ENCODE measurements around the gene PANX2. TPM values are rescaled to one million over a fixed set of nuclear protein-coding genes. Genes with fewer than 3 reads are reported as not detected.

Gene PANX2
- total RNA-seq, 2 experiments from 2014 or later, result 0.66 to 1.0 TPM

DNA sequence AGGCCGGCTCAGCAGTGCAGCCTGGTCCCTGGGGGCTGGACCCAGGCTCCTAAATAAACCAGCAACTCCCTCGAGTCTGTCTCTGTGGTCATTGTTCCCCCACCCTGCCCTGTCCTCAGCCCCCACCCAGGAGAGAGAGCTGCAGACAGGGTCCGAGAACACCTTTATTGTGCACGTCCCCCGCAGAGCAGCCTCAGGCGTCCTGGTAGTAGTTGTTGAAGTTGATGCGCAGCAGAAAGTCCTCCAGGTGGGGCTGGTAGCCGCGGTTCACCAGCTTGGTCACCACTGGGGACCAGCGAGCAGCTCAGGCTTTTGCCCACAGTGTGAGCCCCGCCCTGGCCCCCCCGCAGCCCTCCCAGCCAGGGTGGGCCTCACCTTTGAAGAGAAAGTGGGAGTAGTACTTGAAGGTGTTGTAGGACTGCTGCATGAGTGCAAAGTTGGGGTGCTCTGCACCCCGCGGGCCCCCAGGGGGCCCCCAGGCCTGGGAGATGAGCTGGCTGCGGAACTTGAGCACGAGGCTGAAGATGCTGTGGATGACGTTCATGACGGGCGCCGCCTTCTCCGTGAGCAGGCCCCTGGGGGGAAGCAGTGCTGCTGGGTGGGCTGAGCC, 47.1 kb downstream of the PANX2 start:
- H3K27ac Mint-ChIP-seq, result no peak overlapping the region
- peaks cover 4% of the 10 kb centered on the region for H3K27me3 Mint-ChIP-seq
- peaks cover 26% of the 10 kb centered on the region for H3K36me3 Mint-ChIP-seq
- peaks cover 3% of the 10 kb centered on the region for H3K4me1 Mint-ChIP-seq
- no peak overlapping the region for H3K4me3 Mint-ChIP-seq
- H3K9me3 Mint-ChIP-seq, result no peaks in the 10 kb centered on the region
- DNase-seq, result no peak

DNA sequence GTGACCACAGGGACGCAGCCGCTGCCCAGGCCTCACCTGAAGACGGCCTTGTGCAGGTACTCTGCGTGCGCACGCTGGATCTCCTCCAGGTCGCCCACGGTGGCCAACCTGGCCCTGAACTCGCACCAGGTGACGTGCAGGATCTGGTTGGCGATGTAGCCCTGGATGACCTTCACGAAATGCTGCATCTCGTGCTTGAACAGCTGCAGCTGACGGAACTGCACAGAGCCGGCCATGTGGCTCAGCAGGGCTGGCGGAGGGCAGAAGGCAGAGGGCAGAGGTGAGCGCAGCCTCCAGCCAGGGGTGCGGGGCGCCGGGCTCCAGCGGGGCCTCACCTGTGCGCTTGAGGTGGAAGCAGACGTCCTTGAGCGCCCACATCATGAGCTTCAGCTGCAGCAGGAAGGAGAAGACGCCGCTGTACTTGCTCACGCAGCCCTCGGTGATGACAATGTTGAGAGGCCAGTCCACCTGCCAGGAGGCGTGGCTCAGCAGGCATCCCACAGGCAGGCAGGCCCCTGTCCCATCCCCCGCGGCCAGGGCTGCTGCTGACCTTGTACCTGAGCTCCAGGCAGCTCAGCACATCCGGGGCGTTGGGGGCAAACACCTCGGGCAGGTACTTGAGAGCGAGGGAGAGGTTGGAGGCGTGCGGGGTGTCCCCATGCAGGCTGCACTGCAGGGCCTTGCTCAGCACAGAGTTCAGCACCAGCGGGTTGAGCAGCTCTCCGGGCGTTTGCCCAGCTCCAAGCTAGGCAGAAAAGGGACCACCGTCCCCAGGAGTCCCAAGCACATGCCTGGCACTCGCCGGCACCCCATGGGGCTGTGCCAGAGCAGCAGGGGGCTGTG, 47.8 kb downstream of the PANX2 start:
- Mint-ChIP-seq H3K4me1 (peaks cover 3% of the 10 kb centered on the region), H3K4me3 (no peak overlapping the region), H3K27ac (no peak overlapping the region), H3K27me3 (peaks cover 2% of the 10 kb centered on the region), H3K36me3 (peaks cover 21% of the 10 kb centered on the region), H3K9me3 (no peaks in the 10 kb centered on the region)
- DNase-seq, result no peak

DNA sequence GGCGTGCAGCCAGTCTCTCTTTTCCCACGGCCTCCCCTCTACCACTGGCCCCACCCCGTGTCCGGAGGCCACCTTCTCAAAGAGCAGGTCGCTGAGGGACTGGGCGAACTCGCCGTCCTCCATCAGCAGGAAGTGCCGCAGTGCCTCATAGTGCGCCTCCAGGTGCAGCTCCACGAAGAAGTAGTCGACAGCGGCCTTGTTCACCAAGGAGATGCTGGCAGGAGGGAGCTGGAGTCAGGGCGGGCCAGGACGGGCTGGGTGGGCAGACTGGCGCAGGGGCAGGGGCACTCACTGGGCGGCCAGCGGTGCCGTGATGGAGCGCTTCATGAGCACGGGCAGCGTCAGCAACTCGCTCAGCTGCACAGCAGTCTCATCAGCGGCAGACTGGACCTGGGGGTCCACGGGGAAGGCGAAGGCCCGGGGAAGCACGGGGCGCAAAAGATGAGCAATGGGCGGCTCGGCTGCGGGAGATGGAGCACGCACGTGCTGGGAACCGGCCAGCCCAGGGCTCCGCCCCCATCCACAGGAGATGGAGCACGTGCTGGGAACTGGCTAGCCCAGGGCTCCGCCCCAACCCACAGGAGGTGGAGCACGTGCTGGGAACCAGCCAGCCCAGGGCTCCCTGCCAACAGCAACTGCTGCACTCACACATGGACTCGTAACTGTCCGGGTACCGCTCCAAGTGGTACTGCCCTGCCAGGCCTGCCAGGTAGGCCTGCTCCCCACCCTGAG, 48.6 kb downstream of the PANX2 start:
- Mint-ChIP-seq H3K36me3 (peaks cover 19% of the 10 kb centered on the region), H3K9me3 (no peaks in the 10 kb centered on the region), H3K4me1 (no peaks in the 10 kb centered on the region), H3K27ac (no peak overlapping the region), H3K27me3 (no peaks in the 10 kb centered on the region), H3K4me3 (no peak overlapping the region)
- DNase-seq, result no peak

DNA sequence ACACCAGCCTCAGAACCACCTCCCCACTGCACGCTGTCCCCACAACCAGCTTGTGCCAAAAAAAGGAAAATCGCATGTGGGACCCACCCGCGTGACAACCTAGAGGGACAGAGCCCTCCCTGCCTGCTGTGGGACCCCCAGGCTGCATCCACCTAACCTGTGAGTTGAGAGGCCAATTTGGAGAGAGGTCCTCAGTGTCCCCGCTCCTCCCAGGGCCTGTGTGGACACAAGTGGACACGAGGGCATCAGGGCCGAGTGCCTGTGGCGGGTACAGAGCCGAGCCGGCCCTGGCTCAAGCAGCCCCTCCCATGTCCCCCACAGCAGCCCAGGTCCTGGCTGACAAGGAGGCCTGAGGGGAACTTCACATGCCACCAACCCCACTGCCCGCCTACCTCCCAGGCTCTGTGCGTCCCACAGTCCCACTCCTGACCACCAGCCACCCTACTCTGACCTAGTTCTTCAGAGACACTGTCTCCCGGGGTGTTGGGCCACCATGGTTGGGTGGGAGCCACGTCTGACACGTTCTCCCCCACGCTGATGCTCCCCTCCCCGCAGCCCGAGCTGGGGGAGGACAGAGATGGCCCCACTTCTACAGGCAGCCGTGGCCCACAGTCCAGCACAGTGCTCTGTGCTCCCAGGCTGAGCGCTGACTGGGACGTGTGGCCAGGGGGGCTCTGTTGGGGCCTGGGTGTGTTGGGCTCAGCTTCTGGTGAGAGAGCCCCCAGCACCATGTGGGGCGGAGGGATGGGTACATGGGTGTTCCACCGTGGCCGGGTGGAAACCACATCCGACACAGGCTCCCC, 49.5 kb downstream of the PANX2 start:
- H3K4me3 Mint-ChIP-seq, result no peak overlapping the region
- H3K4me1 Mint-ChIP-seq, result no peaks in the 10 kb centered on the region
- H3K27me3 Mint-ChIP-seq, result no peaks in the 10 kb centered on the region
- peaks cover 15% of the 10 kb centered on the region for H3K36me3 Mint-ChIP-seq
- no peak for DNase-seq
- H3K9me3 Mint-ChIP-seq, result no peaks in the 10 kb centered on the region
- no peak overlapping the region for H3K27ac Mint-ChIP-seq

DNA sequence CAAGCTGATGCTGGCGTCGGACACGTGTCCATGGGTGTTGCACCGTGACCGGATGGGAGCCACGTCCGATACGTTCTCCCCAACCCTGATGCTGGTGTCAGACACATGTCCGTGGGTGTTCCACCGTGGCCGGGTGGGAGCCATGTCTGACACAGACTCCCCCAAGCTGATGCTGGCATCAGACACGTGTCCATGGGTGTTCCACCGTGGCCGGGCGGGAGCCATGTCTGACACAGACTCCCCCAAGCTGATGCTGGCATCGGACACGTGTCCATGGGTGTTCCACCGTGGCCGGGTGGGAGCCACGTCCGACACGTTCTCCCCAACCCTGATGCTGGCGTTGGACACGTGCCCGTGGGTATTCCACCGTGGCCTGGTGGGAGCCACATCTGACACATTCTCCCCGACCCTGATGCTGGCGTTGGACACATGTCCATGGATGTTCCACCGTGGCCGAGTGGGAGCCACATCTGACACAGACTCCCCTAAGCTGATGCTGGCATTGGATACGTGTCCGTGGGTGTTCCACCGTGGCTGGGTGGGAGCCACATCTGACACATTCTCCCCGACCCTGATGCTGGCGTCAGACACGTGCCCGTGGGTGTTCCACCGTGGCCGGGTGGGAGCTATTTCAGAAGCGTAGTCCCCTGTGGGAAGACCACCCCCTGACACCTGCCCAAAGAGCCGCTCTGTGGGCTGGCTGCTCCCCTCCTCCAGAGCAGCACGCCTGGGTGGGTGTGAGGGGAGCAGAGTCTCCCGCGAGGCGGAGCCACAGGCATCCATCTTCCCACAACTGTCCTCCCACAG, 50.3 kb downstream of the PANX2 start:
- Mint-ChIP-seq H3K9me3 (no peaks in the 10 kb centered on the region), H3K27ac (no peak overlapping the region), H3K36me3 (peaks cover 11% of the 10 kb centered on the region), H3K27me3 (no peaks in the 10 kb centered on the region), H3K4me1 (no peaks in the 10 kb centered on the region), H3K4me3 (no peak overlapping the region)
- no peak for DNase-seq

DNA sequence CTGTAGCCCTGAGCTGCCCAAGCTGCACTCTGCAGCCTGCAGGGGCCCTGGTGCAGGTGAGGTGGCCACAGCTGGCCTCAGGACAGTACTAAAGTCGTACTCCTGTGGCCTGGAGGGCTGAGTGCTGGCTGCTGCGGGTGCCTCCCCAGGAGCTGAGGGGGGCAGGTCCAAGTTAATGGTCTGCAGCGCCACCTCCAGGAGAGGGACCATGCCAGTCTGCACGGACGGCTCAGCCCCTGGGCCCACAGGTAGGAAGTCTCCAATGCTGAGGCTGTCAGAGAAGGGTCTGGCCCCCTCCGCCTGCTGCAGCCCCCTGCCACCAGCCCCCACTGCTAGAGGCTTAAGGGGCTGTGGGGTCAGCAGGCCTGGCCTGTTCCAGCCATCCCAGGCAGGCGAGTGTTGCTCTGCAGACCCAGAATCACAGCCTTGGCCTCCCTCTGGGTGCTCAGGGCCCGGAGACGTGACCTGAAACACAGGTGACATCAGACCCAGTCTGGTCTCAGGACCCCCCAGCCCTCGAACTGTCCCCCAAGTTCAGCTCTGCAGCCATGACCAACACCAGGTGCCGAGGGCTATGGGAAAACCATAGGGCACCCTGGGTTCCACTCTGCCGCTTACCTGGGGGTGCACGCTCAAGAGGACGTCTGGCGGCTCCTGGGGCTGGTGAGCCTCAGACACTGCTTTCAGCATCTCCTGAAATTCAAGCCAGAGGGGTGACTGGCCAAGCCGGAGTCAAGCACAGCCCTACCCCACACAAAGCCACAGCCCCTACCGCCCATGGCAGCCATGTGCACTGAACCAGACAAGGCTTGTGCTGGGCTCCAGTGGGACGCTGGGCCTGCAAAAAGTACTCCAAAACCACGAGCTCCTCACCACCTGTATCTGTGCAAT, 51.1 kb downstream of the PANX2 start:
- Mint-ChIP-seq H3K27ac (no peak overlapping the region), H3K4me3 (no peak overlapping the region), H3K36me3 (peaks cover 12% of the 10 kb centered on the region), H3K27me3 (no peaks in the 10 kb centered on the region), H3K4me1 (no peaks in the 10 kb centered on the region), H3K9me3 (no peaks in the 10 kb centered on the region)
- DNase-seq, result no peak

DNA sequence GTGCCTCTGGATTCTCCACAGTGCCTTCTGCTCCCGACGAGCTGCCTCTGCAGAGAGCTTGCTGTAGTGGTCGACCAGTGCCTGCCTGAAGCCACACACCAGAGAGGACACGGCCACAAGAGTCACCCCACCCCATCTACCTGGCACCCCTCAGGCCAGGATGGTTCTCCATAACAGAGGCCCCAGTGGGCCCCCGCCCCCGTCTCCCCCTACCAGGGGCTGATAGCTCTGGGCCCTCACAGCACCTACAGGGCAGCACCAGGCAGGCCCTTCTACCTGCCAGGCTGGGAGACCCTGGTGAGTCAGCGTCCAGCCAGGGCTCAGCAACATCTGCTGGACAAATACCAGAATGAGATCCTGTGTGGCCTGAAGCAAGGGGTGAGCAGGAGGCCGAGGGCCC, 52.0 kb downstream of the PANX2 start:
- Mint-ChIP-seq H3K4me1 (no peaks in the 10 kb centered on the region), H3K4me3 (no peak overlapping the region), H3K9me3 (no peaks in the 10 kb centered on the region), H3K27me3 (no peaks in the 10 kb centered on the region), H3K36me3 (peaks cover 10% of the 10 kb centered on the region), H3K27ac (no peak overlapping the region)
- DNase-seq, result no peak

DNA sequence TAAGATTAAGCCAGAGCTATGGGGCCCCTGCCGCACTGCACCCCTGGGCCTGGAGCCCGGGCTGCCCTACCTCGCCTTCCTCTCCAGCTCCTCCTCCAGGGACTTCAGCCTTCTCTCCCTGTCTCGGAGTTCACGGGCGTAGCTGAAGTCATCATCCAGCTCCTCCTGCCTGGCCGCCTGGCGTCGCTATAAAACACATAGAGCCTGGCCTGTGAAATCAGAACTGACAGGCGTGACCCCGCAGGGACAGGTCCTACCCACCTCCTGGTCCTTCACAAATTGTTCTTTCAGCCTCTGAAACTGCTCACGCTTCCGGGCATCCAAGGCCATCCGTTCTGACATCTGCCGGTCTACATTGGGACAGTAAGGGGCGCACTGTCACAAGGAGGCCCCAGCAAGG, 53.5 kb downstream of the PANX2 start:
- Mint-ChIP-seq H3K9me3 (no peaks in the 10 kb centered on the region), H3K4me1 (no peaks in the 10 kb centered on the region), H3K4me3 (no peak overlapping the region), H3K27me3 (no peaks in the 10 kb centered on the region), H3K36me3 (peaks cover 9% of the 10 kb centered on the region), H3K27ac (no peak overlapping the region)
- no peak for DNase-seq

DNA sequence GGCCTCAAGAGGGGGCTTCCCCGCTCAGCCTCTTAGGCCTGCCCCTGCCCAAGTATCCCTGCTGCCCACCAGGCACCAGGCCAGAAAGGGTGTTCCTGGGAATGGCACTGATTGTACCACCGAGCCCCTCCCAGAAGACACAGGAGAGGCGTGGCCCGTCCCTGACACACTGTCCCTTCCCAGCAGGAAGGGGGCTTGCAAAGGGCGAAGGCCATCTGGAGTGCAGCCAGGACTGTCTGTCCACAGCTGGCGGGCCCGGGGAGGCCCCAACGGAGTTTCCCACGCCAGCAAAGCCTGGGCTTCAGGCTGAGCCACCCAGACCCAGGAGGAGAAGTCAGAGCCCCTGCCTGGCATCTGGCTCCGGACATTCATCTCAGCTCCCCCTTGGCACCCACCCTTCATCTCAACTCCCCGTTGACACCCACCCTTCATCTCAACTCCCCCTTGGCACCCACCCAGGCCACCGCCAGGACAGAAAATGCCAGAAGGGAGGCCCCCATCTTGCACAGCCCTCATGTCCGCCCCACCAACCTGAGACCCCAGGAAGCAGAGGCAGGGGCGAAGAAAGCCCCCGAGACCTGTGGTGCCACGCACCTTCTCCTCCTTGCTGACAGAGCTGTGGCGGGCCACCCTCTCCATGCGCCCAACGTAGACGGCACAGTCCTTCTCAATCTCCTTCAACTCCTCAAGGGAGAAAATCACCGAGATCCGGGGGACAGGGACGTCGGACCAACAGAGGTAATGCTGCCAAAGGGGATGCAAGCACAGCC, 54.9 kb downstream of the PANX2 start:
- Mint-ChIP-seq H3K4me1 (no peaks in the 10 kb centered on the region), H3K36me3 (peaks cover 9% of the 10 kb centered on the region), H3K27ac (no peak overlapping the region), H3K9me3 (no peaks in the 10 kb centered on the region), H3K27me3 (no peaks in the 10 kb centered on the region), H3K4me3 (no peak overlapping the region)
- no peak for DNase-seq

DNA sequence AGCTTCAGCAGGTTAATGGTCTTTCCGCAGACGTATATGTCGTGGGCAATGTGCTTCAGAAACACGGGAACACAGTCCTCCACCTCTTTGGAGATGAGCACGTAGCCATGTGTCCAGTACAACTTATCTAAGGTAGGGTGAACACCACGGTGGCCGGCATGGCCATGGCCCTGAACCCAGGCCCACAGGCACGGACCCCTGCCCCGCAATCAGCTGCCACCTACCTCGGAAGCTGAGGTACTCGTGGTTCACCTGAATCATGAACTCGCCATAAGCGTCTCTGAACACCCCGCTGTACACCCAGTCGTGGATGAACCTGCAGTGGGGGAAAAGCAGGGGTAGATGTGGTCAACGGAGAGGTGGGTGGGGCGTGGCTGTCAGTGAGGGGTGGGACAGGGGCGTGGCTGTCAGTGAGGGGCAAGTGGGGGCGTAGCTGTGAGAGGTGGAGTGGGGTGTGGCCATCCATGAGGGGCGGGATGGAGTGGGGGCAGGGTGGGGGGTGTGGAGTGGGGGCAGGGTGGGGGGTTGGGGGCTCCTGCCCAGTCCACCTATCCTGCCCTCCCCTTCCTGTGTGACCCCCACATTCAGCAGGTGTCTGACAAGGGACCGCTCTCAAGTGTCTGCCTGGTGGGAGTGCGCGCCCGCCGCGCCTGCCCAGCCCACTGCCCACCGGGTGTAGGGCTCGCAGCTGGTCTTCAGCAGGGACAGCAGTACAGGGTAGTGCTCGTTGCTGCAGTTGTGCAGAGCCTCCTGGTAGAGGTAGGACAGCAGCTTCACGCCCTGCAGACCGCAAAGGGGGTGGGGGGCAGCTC, 55.7 kb downstream of the PANX2 start:
- Mint-ChIP-seq H3K4me3 (no peak overlapping the region), H3K9me3 (no peaks in the 10 kb centered on the region), H3K4me1 (no peaks in the 10 kb centered on the region), H3K27ac (no peak overlapping the region), H3K36me3 (peaks cover 5% of the 10 kb centered on the region), H3K27me3 (no peaks in the 10 kb centered on the region)
- no peak for DNase-seq

DNA sequence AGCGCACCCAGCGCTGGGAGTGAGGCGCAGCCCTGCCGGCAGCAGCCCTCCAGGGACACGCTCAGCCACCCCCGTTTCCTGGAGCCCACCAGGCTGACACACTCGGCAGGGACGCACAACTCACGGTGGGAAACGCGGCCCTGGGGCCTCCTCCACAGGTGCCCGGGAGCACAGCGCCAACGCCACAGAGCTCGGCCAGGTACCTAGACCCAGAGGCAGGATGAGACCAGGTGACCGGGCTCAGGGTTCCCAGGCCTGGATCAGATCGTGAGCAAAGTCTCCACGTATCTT, 56.3 kb downstream of the PANX2 start:
- H3K9me3 Mint-ChIP-seq, result no peaks in the 10 kb centered on the region
- DNase-seq, result no peak
- H3K27me3 Mint-ChIP-seq, result no peaks in the 10 kb centered on the region
- peaks cover 3% of the 10 kb centered on the region for H3K36me3 Mint-ChIP-seq
- H3K4me3 Mint-ChIP-seq, result no peak overlapping the region
- no peaks in the 10 kb centered on the region for H3K4me1 Mint-ChIP-seq
- H3K27ac Mint-ChIP-seq, result no peak overlapping the region

DNA sequence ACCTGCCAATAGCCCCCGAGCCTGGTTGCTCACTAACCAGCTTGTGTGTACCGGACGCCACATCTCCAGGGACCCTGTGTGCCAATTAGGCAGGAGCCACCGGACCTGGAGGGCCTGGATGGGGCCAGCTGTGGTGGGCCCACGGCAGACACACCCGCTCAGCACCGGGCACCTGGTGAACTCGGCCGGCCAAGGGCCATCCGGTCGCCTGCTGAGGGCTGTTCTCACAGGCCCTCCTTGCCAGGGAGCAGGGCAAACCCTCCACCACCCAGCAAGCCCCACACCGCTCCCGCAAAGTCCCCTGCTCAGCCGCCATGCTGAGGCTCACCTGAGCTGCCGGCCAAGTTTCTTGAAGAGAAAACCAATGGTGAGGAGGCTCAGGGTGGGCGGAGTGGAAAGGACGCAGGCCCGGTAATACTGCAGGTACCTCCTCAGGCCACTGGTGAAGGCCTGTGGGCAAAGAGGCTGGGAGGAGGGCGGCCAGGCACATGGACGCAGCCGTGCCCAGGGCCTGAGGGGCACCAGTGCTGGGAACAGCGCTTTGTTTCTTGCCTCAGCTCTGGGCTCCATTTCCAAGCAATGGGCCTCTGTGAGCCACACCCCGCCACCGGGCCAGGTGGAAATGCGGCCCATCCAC, 57.2 kb downstream of the PANX2 start:
- no peaks in the 10 kb centered on the region for H3K27me3 Mint-ChIP-seq

More for the DNA sequence above, 57.2 kb downstream of the PANX2 start:
- no peaks in the 10 kb centered on the region for H3K4me1 Mint-ChIP-seq
- H3K4me3 Mint-ChIP-seq, result no peak overlapping the region
- no peaks in the 10 kb centered on the region for H3K9me3 Mint-ChIP-seq
- DNase-seq, result no peak
- no peak overlapping the region for H3K27ac Mint-ChIP-seq
- peaks cover 3% of the 10 kb centered on the region for H3K36me3 Mint-ChIP-seq
